Measurements from ENCODE around the gene LRRK1.

LRRK1 gene

DNA sequence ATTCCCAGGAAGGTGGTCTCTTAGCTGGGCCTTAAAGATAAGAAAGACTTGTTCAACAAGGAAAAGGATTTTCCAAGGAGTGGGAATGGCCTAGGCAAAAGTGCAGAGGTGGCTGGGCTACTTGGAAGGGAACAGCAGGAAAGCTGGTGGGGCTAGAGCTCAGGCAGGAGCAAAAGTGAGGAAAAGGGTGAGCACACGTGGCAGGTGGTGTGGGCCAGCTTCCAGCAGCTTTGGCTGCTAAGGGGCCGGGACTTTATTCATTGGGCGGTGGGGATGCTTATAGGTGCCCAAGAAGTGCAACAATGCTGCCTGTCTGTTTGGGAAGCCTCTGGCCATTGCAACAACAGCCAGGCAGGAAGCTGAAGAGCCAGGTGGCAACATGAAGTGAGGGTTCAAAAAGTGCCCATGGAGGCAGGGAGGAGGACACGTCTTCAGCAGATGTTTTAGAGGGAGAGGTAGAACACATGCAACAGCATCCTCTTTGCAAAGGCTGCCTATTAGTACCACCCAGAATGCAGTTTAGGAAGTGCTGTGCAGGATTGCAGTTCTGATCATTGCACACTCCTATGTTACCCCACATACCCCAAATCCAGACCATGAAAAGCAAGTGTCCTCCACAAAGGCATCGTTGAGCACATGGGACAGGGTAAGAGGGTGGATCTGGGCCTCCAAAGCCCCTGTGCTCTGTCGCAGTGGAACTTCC lies 25.7 kb upstream of the LRRK1 start:
- no peak for DNase-seq

DNA sequence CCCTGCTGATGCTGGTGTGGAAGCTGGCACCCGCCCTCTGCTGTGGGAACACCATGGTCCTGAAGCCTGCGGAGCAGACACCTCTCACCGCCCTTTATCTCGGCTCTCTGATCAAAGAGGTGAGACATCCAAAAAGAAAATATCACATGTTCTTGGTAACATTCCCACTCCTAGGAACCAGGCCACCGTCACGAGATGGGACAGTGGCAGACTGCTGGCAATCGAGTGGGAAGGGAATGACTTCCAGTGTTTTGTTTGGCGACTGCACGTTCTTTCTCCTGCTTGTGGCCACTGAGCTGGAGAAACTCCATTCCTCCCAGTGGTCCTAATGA lies 25.2 kb upstream of the LRRK1 start:
- no peak for DNase-seq

DNA sequence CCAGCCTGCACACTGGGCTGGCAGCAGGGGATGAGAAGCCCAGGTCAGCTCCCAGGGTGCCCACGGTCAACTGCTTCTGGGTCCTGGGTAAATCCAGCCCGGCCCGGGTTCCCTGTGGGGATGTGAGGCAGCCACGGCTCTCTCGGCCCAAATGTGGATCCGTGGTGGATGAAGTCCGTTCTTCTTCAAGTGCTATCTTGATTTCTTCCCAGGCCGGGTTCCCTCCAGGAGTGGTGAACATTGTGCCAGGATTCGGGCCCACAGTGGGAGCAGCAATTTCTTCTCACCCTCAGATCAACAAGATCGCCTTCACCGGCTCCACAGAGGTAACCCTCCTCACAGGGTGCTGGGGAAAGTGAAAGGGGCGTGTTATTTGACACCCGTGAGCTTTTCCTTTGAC lies 23.4 kb upstream of the LRRK1 start:
- no peak for DNase-seq

DNA sequence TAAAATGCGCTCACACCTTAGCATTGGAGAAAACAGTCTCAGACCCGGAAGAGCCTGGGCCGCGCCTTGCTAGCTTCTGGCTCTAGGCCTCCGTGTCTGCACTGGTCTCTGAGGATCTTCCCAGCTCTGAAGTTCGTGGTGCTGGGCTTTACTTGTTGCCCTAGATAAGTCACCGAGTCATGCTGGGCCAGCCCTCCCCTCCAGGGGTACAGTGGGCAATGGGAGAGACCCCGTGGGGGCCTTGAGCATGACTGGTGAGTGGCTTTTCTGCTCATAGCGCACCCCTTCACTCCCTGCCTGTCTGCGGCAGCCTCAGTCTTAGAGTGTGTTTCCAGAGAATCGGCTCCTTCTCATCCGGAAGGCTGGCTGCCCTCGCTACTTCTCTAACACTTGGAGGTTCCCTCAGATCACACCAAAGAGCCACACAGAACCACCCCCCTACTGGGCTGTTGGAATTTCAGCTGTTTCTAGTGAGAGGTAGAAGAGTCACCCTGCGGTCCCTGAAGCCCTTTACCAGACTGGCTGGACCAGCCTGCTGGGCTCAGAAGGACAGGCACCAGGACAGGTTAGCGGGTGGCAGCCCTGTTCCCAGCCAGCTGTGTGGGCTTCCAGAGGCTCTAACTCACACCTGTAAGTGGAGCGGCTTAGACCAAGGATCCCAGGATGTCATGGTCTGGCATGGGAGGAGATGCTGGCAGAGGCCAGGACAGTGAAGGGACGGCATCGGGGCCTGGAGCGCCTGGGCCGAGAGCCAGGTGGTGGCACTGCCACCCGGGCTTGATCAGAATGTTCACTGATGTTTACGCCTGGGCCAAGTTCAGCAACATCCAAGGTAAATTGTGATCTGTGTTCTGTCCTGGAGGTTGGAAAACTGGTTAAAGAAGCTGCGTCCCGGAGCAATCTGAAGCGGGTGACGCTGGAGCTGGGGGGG lies 21.7 kb upstream of the LRRK1 start:
- DNase-seq: no peak

DNA sequence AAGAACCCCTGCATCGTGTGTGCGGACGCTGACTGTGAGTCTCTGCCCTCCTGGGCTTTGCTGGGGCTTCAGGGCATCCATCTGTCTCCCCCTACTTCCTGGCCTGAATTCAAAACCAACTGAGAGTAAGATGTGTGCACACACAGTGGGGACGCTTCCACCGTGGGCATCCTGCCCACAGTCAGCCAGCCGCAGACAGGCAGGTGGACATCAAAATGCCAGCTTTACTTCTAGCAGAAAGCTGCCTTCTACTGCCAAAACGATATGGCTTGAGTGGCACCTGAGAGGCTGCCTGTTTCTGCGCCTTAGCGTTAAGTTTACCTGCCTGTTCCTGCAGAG lies 21.0 kb upstream of the LRRK1 start:
- DNase-seq: no peak

DNA sequence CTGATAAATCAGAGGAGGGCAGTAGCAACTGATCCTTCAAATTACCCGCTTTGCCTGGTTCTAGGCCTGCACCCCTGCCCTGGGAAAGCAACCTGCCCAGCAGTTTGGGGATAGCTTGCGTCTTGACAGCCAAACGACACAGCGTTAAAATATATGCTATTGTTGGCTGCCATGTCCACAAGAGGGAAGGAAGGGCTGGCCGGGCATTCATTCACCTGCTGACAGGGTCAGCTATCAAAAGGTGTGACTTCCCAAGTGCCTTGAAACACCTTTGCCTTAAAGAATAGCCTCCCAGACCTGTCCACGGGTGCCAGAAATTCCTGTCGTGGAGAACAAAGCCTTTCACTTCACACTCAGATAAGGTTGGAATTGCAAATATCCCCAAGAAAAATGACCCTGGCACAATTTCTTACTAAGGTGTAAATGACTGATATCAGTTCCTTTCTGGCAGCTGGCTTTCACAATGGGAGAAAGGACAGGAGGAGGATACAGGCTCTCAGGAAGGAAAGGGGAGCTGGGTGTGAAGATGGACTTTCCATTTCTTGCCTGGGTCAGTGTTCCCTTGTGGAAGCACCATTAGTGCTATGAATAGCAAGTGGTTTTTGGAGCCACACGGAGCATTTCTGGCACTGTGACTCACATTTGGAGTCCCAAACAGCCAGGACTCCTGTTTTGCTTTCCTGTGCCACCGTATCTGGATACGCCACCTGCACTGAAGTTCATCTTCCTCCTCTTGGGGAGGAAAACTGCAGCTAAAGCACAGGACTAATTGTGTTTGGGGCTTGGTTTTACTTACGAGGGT lies 20.3 kb upstream of the LRRK1 start:
- DNase-seq: no peak

DNA sequence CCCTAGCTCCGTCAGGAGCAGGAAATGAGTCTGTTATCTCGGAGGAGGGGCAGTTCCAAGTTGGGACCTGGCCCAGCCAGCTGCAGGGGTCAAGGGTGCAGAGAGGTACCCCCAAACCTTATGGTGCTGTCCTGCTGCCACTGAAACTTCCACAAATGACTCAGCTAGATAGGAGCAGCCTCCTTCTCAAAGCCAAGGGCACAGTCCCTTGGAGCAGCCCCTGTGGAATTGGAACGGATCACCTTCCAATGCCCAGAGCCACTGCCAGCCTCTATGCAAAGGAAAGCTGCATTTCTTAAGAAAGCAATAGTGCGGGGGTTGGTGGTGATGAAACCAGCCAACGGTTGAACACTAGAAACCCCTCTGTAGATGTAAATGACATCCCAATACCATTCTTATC lies 19.6 kb upstream of the LRRK1 start:
- no peak for DNase-seq

DNA sequence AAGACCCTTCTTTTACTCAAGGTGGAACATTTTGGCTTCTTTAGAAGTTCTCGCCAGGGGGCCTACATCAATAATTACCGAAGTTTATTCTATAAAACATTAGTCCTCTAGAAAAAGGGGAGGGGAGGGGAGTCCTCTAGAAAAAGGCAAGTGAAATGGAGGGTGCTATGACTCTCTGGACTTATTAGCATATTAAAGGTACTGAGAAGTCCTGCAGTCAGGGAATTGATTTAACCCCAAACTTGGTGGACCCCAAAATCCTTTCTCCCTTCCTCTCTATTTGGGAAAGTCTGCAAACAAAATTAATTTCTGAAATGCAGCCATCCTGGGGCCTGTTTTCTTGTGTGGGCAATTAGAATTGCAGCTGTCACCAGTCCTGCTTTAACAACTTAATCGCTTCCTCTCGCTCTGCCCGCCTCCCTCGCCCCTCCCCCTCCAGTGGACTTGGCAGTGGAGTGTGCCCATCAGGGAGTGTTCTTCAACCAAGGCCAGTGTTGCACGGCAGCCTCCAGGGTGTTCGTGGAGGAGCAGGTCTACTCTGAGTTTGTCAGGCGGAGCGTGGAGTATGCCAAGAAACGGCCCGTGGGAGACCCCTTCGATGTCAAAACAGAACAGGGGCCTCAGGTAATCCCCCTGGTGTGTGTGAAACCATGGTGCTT lies 18.9 kb upstream of the LRRK1 start:
- no peak for DNase-seq

DNA sequence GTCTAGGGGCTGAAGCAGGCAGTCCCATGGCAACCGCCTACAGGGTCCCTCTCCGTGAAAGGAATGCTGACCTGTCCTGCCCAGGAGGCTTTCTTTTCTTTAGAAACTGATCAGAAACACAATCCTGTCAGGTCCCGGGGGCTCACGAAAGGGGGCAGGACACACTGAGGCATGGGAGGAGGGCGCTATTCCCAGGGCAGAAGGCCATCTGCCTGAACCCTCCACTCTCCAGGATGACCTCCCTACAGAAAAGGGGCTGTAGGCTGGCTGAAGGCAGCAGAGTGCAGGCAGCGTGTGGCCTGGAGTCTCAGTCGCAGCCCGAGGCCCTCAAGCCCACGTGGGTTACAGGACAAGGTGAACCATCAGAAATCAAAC lies 18.4 kb upstream of the LRRK1 start:
- DNase-seq: no peak

DNA sequence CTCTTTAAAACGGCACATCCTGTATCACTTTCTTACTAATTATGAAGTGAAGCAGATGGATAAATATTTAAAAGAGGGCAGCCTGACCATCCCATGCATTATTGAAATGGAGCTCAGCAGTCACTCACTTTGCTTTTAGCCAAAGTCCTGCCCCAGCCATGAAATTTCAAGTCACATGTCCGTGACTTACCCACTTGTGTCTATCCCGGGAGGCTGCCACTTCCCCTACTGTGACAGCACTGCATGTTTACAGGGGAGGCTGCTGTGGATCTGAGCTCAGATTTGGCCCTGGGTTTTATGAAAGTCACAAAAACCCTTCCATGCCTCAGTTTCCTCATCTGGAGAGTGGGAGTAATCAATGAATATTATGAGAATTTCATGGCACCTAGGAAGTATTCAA lies 17.9 kb upstream of the LRRK1 start:
- DNase-seq: no peak

DNA sequence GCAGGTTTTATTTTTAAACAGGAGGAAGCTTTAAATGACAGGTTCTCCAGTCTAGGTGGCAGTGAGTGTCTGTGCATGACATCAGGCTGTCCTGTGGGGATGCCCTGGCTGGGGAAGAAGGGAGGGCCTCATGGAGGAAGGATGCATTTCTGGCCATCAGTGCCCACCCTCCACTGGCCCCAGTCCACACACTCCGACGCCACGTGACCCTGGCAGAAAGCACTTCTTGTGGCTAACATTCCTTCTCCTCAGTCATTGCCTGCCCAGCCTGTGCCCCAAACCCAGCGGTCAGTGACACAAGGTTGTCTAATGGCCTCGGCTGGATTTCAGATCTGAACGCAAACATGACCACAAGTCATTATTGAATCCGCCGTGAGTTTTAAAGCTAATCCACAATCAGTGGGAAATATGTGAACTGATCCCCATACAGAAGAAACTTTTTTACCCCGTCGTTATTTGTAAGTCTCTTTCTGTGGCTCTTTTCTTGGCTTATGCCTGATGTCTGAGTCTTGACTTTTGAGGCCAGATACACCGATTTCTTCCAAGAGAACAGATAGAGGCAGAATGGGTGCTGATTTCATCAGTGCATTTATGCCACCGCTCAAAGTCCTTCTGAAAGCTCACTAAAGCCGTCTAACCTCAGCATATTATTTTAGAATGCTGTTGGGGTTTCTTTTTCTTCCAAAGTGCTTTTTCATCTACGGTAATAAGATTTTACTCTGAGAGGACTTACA lies 17.3 kb upstream of the LRRK1 start:
- DNase-seq: no peak

DNA sequence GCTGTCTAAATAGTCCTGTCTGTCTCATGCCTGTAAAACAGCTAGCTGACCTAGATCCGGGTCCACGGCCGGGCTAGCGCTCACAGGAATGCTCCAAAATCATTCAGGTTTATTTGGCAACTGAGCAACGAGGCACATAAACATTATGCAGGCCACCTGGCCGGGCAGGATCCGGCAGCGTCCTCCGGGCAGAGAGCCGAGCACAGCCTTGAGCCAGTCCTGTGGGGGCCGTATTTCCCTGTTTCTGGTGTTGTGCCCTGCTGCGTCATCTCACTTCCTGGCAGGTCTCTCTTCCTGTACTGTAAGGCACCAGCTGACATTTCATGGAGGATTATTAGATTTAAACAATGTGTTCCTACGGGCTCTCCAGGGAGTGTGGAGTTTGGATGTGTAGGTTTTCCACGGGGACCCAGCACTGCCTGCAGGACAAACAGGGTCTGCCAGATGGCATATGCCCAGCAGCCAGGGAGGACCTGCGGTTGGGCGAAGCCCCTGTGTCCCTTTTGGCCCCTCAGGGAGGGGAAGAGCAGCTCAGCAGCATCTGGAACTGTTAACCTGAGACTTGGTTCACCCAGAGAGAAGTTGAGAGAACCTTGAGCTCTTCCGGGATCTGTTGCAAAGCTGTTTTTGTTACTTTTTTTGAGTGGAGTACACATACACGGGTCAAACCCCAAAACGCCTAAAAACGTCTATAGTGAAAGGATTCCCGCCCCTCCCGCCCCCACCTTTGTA lies 16.6 kb upstream of the LRRK1 start:
- DNase-seq: no peak

DNA sequence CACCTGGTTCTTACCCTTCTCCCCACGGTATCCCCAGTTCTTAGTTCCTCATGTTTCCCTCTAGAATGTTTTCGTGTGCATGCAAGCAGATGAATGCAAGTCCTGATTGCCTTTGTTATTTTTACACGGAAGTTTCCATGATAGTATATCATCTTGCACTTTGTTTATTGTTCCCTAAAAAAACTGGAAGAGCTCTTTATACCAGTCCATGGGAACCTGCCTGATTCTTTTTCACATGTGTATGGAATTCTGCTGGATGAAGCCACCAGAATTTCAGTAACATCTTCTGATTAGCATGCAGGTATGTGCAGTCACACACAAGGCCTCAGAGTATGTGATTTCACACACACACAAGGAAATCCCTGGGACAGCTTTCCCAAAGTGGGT lies 16.0 kb upstream of the LRRK1 start:
- DNase-seq: no peak

DNA sequence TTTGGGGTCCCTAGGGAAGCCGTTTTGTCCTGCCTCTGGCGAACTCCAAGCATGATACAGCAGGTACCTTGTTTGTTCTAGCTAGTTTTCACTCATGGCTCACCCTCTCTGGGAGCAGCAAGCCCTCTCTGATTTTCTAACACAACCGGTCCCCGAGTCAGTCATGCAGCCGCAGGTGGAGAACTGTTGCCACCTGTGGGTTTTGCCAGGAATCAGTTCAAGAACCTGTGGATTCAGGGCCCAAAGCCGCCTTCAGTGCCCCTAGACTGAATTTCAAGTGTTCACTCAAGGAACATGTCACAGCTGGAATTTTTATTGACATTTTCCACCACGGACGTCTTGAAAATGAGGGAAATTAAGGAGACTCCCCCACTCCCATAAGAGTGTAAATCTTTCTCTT lies 13.3 kb upstream of the LRRK1 start:
- DNase-seq: no peak

DNA sequence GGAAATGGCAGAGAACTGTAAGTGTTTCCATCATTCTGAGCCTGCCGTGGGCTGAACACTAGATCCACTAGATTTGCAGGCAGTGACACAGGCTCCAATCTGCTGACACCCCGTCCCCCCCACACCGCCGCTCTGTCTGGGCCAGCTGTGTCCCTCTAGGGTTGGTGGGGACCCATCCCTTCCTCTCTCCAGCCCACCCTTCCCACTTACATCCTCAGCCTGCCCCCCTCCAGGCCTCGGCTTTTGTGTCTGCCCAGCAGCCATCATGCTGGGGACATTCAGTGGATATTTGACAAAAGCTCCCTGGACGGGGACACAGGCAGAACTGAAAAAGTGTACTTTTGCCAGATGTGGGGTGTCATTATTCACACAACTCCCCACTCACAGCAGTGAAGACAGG lies 10.7 kb upstream of the LRRK1 start:
- DNase-seq: no peak

DNA sequence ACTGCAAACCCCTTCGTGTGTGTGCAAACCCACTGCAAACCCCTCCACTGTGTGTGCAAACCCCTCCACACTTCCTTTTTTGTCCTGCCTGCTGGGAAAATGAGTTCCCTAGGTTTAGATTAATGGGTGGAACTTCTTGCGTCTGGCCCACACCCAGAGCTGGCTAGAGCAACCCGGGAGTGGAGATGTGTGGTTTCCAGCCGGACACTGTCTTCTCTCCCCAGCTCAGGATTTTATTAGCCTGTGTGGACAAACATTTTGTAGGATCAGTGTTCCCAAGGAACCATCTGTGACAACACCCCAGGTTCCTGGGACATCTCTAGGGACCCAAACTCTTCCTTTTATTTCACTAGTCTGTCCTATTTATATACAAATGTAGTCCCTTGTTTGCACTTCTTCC lies 9.6 kb upstream of the LRRK1 start:
- DNase-seq: no peak

DNA sequence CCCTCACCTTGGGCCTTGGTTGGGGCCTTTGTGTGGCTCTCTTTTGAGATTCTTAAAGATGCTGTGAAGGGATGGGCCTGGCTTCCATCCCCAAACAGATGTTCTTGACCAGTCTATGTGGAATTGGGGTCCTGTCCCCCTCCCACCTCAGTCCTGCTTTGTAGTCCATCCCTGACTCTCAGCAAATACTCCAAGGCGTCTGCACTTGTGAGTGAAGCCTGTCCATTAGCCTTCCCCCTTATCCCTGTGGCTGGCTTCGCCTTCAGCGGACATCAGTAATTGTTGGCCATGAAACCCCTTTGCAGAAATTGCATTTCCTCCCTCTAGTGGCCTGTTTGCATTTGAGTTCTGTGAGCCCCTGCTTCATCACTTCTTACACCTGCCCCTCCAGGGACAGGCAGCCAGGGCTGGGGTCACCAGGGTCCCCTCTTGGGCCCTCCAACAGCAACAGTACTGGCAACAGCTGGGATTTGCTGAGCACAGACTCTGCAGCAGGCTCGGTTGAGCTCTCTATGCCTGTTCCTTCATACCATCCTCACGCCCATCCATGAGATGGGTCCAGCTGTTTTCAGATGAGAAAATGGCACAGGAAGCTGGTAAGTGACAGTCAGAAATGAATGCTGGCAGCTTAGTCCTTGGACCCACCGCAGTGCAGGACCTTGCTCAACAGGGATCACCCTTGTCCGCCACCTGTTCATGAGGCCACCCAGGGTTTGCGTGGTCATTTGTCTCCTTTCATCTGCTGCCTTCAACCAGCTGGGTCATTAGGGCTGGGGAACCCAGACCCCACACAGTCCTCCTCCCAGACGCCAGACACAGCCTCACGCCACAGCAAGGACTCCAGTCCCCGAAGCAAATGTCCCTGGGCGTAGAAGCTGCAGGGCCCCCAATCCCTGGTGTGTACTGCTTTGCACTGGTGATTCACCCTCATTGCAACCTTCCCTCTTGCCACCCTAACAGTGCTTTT lies 8.9 kb upstream of the LRRK1 start:
- no peak for DNase-seq

DNA sequence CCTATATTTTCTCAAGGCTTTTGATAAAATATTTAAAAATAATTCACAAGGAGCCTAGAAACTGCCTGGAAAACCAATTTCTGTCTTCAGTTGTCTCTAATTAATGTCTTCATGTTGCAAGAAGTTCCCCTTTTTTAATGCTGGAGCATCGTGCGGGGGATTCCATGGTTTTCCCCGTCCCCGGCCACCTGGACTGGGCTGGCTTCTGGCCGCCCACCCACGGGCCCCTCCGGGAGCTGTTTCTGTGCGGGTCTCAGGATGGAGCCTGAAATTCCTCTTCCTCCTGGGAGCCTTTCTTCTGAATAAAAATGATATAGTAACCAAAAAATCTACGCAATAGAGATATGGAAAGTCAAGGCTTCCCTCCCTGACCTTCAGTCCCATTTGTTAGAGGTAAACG lies 8.1 kb upstream of the LRRK1 start:
- no peak for DNase-seq

DNA sequence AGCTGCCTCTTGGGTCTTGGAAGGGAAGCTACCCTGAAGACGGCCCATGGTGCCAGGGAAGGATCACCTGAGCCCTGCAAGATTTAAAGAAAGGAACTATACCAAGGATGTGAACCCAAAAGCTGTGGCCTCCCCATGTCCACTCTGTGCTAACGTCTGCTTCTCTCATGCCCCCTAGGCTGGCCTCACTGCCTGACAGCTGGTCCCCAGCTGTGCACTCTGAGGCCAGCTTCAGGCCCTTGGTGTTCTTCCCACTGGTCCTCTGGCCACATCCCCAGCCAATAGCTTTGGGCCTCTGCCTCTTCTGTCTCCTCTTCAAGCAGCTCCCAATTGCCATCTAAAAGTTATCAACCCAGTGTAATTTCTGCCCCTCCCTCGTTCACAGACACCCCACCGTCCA lies 5.2 kb upstream of the LRRK1 start:
- DNase-seq: no peak

DNA sequence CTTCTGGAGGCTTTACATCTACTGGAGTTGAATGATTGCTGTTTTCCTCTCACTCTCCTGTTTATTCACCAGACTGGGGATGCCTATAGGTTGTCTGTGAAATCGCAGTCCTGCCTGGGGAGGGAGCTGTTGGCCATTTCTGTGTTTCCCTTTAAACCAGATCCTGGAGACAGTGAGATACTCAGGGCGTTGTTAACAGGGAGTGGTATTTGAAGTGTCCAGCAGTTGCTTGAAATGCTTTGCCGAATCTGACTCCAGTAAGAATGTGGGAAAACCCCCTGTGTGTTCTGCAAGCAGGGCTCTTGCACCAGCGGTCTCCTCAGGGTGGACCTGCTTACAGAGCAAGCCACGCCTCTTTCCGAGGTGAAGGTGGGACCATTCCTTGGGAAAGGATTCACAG lies 4.3 kb upstream of the LRRK1 start:
- no peak for DNase-seq

Data from effector CD8-positive, alpha-beta T cell (primary cell).